ENCODE results near the gene DLGAP1. TPM values are rescaled to one million over a fixed set of nuclear protein-coding genes. Genes with fewer than 3 reads are reported as not detected.
A peak's percentile ranks its signal among the peaks of the same experiment; 100 is the strongest.

The DLGAP1 gene
- total RNA-seq, 1 donor from 2014 or later = 3.7 TPM

DNA sequence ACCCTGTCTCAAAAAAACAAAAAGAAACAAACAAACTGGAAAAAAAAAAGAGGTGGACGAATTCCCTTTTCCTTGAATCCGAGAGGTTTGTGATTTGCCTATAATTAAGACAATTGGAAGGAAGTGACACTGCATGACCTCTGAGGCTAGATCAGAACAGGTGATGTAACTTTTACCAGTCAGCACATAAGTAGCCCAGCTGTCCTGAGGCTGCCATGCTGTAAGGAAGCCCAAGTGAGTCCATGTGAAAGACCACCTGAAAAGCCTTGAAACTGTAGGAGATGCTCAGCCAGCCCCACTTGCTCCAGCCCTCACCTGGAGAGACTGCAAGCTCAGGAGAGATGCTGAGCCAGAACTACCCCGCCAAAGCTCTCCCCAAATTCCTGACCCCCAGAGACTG lies 838.4 kb downstream of the DLGAP1 start:
- no peaks in the 10 kb centered on the region for H3K27me3 Mint-ChIP-seq
- no peak overlapping the region for H3K27ac Mint-ChIP-seq
- H3K36me3 Mint-ChIP-seq = no peaks in the 10 kb centered on the region
- TF ChIP-seq, protein P1, sequence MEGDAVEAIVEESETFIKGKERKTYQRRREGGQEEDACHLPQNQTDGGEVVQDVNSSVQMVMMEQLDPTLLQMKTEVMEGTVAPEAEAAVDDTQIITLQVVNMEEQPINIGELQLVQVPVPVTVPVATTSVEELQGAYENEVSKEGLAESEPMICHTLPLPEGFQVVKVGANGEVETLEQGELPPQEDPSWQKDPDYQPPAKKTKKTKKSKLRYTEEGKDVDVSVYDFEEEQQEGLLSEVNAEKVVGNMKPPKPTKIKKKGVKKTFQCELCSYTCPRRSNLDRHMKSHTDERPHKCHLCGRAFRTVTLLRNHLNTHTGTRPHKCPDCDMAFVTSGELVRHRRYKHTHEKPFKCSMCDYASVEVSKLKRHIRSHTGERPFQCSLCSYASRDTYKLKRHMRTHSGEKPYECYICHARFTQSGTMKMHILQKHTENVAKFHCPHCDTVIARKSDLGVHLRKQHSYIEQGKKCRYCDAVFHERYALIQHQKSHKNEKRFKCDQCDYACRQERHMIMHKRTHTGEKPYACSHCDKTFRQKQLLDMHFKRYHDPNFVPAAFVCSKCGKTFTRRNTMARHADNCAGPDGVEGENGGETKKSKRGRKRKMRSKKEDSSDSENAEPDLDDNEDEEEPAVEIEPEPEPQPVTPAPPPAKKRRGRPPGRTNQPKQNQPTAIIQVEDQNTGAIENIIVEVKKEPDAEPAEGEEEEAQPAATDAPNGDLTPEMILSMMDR (conservative IDR thresholded peaks at IDR 0.05) = no peak
- no peaks in the 10 kb centered on the region for H3K9me3 Mint-ChIP-seq
- no peak for DNase-seq (ENCODE audit: extremely low spot score, unreplicated experiment)
- peaks cover 25% of the 10 kb centered on the region for H3K4me1 Mint-ChIP-seq (ENCODE audit: unreplicated experiment)
- no peak overlapping the region for H3K4me3 Mint-ChIP-seq

DNA sequence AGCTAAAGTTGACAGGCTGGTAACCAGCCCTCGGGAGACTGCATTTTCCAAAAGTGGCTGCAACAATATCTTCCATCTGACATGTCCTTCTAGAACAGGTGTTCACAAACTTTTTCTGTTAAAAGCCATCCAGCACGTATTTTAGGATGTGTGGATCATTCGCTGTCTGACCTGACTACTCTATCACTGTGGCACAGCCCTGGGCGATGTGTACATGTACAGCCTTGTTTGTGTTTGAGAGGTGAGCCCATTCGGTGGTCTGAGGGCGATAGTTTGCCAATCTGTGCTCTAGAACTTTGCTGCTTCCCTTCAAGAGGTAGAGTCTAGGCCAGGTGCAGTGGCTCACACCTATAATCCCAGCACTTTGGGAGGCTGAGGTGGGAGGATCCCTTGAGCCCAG lies 839.0 kb downstream of the DLGAP1 start:
- H3K9me3 Mint-ChIP-seq = no peaks in the 10 kb centered on the region
- no peak overlapping the region for H3K27ac Mint-ChIP-seq
- no peaks in the 10 kb centered on the region for H3K36me3 Mint-ChIP-seq
- H3K27me3 Mint-ChIP-seq = no peaks in the 10 kb centered on the region
- DNase-seq (ENCODE audit: extremely low spot score, unreplicated experiment) = no peak
- TF ChIP-seq, protein P1 (conservative IDR thresholded peaks at IDR 0.05) = no peak
- H3K4me1 Mint-ChIP-seq (ENCODE audit: unreplicated experiment) = peaks cover 31% of the 10 kb centered on the region
- no peak overlapping the region for H3K4me3 Mint-ChIP-seq

DNA sequence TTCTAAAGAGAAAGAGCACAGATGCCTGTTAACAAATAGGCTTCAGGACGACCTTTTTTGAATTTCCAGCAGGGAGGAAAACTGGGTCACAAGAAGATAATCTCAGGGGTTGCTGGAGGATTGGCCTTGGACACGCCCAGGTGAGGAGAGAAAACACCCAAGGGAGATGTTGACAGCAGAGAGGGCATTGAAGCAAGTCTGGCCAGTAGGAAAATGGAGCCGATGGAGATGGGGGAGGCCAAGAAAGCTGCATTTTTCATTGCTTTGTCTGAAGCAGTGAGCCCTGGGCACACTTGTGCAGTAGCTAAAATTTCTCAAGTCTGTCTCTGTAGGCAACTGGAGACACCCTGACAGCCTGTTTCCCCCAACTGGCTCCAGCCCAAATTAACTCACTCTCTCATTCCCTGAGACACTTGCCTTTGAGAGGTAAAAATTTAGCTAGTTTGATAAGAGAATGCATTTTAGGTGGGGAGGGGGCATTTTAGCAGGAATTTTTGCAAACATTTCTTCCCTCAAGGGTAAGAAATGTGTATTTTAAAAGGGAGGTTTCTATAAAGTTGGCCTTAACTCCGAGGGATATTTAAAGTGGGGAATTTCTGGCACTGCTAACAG lies 839.6 kb downstream of the DLGAP1 start:
- TF ChIP-seq, protein P1 (conservative IDR thresholded peaks at IDR 0.05) = no peak
- peak overlapping the region; percentile 5 for H3K4me3 Mint-ChIP-seq
- H3K9me3 Mint-ChIP-seq = no peaks in the 10 kb centered on the region
- H3K27ac Mint-ChIP-seq = peak overlapping the region; percentile 41
- DNase-seq (ENCODE audit: extremely low spot score, unreplicated experiment) = no peak
- H3K4me1 Mint-ChIP-seq (ENCODE audit: unreplicated experiment) = peaks cover 32% of the 10 kb centered on the region
- no peaks in the 10 kb centered on the region for H3K27me3 Mint-ChIP-seq
- no peaks in the 10 kb centered on the region for H3K36me3 Mint-ChIP-seq

DNA sequence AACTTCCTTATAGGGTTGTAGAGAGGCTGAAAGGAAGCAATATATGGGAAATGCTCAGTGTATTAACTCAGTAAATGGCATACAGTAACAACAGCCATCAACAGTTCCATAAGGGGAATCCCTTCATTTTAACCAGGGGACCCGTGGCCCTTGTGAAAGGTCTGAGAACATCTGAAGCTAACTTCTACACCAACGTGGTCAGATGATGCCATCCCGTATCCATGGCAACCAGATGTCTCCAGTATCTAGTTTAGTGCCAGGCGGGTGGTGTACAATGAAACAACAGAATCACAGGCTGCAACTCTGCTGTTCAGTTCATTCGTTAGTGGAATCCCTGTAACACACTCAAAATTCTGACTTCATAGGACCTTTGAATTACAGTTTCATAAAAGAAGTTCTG lies 842.8 kb downstream of the DLGAP1 start:
- DNase-seq (ENCODE audit: extremely low spot score, unreplicated experiment) = no peak
- no peaks in the 10 kb centered on the region for H3K9me3 Mint-ChIP-seq
- no peak overlapping the region for H3K4me3 Mint-ChIP-seq
- TF ChIP-seq, protein P1 (conservative IDR thresholded peaks at IDR 0.05) = no peak
- H3K4me1 Mint-ChIP-seq (ENCODE audit: unreplicated experiment) = peaks cover 35% of the 10 kb centered on the region
- no peaks in the 10 kb centered on the region for H3K27me3 Mint-ChIP-seq
- H3K27ac Mint-ChIP-seq = peak overlapping the region; percentile 32
- H3K36me3 Mint-ChIP-seq = no peaks in the 10 kb centered on the region

DNA sequence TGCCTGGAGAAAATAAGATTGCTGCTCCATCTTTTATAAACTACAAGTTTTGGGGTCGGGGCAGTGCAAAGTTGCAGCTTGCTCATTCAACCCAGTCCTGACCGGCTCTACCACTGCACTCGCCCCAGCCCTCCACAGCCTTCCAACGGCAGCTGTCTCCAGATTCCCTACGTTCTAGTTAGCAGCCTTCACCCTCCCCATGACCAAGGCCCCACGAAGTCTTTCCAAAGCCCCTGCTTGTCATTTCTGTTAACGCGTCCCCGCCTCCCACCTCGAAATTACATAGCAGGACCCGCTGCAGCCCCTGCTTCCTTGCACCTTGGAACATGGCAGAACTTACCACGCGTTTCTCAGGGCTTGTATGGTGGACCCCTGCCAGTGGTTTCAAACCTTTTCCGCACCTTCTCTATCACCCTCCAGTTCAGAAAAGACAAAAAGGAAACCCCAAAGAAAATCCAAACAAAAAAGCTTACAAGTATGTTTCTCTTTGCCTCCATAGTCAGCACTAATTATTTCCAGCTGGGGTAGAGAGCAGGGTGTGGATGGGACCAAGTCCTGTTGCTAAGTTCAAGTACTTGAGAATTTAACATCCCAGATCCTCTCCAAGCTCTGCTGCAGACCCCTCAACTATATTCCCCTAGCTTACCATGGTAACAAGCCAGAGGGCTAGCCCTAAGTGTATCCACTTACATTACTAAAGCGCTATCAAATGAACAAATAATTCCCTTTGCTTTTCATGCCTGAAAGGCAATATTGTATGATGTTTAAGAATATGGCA lies 843.6 kb downstream of the DLGAP1 start:
- Mint-ChIP-seq H3K4me1 (ENCODE audit: unreplicated experiment) (peaks cover 35% of the 10 kb centered on the region), H3K4me3 (peak overlapping the region; percentile 31), H3K27me3 (no peaks in the 10 kb centered on the region), H3K36me3 (no peaks in the 10 kb centered on the region), H3K9me3 (no peaks in the 10 kb centered on the region), H3K27ac (peak overlapping the region; percentile 32)
- TF ChIP-seq, protein P1 (conservative IDR thresholded peaks at IDR 0.05) = no peak
- no peak for DNase-seq (ENCODE audit: extremely low spot score, unreplicated experiment)

Measured in type B pancreatic cell (in vitro differentiated cells).